Islet of Langerhans (tissue), 1 donor: Measurements from ENCODE around the gene CCDC158.

ENCODE experiments used
- FAIRE-seq: peaks from one replicate; lab custom pipeline; 2011; peaks lifted over from hg19 to GRCh38; lab: Jason Lieb, UNC

The CCDC158 gene

GRCh38 chr4:76278583-76278982, 142.4 kb downstream of the CCDC158 start:
- no peak for FAIRE-seq

GRCh38 chr4:76277667-76278066, 143.3 kb downstream of the CCDC158 start:
- FAIRE-seq, result no peak

- FAIRE-seq, result no peak
Observed at GRCh38 chr4:76276813-76277212, 144.1 kb downstream of the CCDC158 start.

DNA sequence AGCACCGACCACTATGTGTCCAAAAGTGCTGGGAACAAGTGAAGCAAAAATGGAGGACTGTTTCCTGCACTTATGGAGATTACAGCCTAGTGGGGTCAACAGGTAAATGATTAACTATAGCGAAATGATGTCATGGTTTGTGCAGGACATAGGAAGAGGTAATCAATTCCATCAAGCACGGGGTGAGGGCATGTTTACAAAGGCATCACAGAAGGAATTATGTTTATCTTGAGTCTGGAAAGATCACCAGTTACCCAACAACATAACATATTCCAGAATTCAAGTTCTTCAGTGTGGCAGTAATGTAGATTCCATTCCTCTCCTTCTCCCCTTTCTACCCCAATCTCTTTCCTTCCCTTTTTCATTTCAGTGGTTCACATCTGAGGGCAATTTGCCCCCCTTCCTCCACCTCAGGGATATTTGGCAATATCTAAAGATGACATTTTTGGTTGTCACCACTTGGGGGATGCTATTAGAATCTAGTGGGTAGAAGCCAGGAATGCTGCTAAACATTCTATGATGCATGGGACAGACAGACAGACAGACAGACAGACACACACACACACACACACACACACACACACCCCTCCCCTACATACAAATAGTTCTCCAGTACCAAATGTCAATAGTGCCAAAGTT, 145.3 kb downstream of the CCDC158 start:
- no peak for FAIRE-seq

DNA sequence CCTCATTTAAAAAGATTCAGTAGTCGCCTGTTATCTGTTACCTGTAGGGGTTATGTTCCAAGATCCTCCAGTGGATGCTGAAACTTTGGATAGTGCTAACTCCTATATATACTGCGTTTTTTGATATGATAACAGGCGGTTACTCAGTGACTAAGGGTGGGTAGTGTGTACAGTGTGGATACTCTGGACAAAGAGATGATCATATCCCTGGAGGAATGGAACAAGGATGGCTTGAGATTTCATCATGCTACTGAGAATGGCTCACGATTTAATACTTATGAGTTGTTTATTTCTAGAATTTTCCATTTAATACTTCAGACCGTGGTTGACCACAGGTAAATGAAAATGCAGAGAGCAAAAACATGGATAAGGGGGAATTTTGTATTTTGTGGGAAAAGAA, 147.9 kb downstream of the CCDC158 start:
- no peak for FAIRE-seq

DNA sequence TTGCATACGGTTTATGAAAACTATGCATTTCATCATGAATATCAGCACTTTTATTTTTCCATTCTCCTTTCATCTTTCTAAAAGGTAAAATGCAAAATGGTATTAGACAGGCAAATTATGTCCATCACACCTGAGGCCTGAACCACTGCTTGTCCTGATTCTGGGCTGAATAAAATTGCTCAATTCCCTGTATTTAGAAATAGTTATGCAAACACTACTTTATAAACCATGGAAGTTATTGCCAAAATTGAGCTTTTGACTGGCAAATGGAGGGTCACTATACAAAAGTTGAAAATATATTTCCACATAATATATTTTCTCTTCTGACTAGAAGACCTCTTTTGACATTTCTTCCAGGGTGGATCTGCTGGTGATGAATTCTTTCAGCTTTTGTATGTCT, 148.4 kb downstream of the CCDC158 start:
- no peak for FAIRE-seq

DNA sequence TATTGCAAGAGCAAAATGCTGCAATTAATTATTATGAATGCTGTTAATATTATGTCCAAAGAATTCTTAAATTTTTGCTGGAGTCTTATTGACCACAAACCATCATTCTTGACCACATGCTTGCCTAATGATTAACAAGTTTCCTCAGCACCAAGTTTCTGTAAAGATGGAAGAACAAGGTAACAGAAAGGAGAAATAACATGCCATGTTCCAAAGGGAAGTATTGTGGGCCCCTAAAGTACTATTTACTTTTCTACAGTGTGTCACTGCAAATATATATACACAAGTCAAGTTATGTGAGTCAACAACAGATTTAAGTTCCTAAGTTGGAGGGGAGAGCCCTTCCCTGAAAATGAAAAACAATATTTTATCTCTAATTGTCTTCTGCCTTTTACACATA, 148.9 kb downstream of the CCDC158 start:
- no peak for FAIRE-seq

DNA sequence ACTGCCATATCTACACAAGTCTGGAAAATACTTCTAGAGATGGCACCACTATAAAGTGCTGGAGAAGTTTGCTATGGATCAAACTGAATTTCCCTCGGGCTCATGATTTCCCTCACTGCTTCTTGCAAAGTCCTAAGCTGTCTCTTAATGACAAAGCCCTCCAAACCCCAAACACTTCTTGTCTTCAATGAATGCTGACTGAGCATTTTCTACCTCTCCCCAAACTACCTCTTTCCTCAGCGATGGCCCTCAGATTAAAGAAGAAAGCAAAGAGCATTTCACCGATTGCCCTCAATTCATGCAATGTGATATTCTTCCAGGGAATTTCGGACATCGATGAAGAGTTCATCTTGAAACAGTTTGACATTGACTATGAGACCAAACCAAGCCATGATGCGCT, 149.7 kb downstream of the CCDC158 start:
- no peak for FAIRE-seq

DNA sequence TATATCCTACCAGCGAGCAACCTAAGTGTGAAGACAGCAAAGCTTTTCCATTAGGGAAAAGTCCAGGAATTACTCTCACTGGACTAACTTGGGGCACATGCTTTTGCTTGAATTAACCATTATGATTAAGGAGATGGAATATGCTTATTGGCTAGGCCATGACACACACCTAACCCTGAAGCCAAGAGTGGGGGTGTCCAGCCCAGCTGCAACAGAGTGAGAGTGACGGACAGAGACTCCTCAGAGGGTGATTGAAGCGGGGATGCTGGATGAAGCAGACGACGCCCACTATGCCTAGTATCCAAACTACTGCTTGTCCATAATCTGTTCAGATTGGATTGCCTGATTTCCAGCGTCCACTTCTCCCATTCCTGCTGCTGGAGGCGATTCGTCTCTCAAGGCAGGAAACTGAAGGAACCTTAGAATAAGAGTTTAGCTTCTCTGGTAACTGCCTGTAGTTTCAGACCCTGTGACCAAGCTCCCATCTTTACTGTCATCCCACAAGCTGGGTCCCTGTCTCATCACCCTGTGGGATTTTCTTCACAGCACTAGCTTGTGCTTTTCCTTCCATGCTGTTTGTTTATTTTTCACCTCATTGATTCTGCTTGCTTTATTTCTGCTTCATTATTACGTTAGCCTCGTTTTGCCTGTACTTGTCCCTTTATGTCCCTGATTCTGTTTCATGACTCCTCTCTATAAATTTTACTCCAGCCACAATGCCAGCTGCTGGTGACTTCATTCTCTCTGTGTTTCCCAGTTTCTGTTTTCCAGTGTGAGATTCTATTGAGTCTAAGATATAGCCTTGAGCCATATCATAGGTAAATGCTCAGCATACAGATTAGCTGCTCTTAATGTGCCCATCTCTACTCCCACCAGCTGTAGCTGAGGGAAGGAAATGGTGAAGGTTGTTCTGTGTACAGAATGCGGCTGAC, 150.4 kb downstream of the CCDC158 start:
- FAIRE-seq, result peak; percentile 82

DNA sequence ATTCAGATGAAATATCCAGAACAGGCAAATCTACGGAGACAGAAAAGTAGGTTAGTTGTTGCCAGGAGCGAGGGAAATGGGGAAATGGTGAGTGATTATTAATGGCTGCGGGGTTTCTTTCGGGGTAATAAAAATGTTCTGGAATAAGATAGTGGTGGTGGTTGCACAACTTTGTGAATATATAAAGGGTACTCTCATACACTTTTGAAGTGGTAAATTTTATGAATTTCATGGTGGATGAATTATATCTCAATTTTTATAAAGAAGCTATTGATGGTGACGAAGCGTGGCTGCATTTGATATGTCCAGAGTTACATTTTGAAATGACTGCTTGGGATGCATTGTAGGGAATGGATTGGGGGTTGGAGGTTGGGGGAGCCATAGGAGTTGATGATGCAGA, 153.1 kb downstream of the CCDC158 start:
- no peak for FAIRE-seq

GRCh38 chr4:76266627-76267026, 154.3 kb downstream of the CCDC158 start:
- no peak for FAIRE-seq

DNA sequence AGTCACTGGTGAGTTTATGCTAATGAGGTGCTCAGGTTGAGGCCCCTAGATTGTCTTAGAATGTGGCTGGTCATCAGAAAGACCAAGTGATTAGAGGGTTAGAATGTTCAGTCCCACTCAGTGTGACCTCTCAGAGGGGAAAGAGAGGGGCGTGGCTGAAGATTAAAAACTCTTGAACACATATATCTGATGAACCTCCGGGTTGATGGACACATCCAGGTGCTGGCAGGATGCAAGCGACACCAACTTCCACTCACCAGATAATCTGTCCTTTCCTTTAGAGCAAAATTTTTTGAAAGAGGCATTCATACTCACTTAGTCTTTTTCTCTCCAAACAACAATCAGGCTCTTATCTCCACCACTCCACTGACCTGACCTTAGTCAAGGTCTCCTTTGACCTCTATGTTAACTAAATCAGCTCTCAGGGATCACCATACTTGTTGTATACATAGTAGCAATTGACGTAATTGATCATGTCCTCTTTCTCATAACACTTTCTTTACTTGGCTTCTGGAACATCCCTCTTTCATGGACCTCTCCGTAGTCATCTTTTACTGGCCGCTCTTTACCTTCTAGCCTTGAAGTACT, 155.2 kb downstream of the CCDC158 start:
- FAIRE-seq, result no peak
